NCI-H526 treated with DMSO at 0.1 percent for 48 hours (cell line): ENCODE measurements around the gene FARS2.
A peak's percentile ranks its signal among the peaks of the same experiment; 100 is the strongest.

Source experiments
- DNase-seq: peaks from one replicate; lab custom pipeline; 2025; lab: John Stamatoyannopoulos, UW

The FARS2 gene

DNA sequence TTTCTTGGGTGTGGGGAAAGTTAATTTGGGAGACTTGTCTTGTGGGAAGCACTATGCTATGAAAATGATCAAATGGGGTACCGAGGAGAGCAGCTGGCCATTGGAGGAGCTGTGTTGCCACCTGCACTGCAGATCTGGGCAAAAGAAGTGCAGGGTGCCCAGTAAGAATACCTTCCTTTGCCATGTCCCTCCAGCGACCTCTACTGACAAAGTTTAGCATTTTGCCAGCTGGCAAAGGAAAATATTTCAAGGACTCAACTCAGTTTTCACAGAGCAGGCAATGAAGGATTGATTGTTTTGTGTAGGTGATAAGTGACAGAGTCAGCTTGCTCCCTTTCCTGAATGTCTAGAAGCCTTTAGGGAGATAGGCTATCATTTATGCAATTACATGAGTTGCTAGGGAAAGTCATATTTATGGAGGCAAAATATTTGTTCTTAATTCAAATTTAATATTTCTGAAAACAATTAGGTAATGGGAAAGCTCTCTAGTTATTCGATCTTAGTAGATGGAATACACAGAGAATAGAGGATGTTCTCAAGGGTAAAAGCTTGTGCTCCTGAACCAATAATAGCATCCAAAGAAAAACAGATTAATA lies 118.4 kb downstream of the FARS2 start:
- DNase-seq, result peak; percentile 43

DNA sequence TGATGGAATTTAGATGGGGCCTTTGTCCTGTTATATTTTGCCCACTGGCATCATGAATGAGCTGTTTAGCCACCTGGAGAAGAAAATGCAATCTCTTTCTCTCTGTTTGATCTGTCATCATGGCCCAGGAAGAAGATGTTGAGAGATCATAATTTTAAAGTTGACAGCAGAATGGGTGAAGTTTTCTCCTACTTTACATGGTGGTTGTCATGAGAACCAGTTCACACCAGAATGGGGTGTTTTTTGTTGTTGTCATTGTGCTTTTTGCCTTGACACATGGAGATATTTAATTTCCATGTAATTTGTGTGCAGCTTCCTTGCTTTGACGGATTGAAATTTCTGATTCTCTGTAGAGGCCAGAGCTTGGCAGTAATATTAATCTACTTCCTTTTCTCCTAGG lies 122.5 kb downstream of the FARS2 start:
- no peak for DNase-seq

DNA sequence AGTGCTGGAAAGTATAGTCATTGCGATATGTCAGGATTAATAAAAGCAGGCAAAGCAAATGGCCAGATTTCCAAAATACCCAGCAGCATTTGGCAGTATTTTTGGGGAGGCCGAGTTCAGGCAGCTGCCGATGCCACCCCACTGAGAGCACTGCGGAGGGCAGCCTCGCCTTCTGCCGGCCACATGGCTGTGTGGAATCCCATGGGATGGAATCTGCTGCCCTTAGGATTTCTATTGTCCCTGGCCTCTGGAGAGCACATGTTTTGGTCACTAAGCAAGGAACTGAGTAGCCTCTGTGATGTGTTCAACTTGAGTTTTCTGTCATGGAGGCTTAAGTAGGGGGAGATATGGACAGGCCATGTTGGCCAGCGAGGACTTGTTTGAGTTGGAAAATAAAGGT lies 123.0 kb downstream of the FARS2 start:
- DNase-seq, result no peak

DNA sequence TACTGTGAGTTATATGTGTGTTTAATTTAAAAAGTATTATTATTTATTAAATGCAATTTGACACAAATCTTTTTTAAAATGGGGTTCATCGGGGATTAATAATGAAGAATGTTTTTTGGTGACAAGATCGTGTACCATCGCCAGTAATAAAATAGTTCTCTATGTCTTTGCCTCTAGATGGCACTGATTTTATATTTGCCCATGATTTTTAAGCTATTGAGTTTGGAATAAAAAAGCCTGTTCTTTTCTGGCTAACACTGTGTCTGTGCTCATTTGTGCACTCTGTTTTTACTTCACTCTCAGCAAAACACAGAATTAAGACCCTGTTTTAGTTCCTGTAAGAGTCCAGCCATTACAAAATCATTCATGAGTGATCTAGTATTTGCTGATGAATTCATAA lies 127.0 kb downstream of the FARS2 start:
- DNase-seq, result no peak

DNA sequence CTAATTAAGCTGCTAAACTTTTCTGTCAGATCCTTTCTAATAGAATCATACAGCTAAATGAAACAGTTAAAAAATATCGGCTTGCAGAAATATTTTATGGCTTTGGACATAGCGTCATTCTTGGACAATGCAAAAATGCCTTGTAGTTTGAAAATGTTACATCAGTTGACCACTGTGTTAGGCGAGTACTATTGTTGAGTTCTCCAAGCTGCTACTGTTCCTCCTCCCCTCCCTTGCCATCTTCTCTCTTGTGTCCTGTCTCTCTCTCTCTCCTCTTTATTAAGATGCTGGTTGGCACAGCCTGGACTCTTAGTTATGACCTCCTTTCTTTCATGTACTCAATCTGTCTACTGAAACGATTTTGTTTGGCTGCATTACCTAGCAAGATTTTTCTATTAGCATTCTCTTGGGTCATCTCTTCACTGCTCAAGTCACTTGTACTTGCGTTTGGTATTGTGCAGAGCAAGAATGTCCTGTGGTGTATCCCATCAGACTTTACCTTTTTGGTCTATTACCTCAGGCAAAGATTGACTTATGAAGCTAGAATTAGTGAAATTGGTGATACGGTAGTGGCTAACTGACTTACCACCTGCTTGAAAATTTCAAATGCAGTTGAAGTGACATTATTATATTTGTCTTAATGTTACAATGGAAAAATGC lies 127.9 kb downstream of the FARS2 start:
- DNase-seq, result no peak

DNA sequence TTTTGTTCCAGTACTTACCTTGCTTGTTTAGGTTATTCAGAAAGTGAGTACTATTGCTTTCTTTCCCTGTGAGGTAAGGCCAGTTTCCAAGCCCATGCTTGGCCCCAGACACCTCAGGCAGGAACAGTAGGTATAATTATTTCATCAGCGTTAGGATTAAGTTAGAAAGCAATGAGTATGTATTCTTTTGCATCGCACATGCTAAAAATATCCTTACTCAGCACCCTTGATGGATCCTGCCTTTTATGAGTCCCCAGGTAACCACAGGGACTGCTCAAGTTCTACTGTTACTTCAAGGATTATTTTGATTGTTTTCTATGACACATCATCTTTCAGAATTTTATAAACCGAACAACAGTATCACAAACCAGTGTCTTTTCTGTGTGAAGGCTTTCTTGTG lies 128.9 kb downstream of the FARS2 start:
- DNase-seq, result no peak

DNA sequence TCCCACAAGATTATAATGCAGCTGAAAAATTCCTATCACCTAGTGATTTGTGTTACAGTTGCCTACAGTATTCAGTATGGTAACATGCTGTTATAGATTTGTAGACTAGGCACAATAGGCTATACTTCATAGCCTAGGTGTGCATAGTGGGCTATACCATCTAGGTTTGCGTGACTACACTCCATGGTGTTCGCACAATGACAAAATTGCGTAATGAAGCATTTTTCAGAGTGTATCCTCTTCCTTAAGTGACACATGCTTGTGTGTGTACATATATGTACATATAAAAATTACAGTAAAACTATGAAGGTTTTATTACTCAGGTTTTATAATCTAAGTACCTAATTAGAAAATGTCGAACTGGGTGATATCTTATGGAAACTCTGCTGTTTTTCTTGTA lies 133.0 kb downstream of the FARS2 start:
- DNase-seq, result no peak

DNA sequence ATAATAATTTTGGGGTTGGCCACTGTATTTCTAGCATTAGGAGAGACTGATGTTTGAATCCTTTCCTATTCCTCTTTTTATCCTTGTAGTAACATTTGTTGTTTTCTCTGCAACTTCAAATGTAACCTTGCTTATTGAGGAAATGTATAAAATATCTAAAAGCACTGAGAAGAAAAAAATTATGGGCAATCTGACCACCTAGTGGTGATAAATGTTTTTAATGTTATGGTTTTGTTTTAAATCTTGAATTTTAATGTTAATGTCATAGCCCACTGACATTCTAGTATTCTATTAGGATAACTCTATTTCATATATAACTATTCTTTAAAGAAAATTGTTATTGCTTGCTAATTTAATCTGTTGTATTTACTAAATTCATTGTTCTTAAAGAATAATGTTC lies 134.4 kb downstream of the FARS2 start:
- DNase-seq, result no peak

DNA sequence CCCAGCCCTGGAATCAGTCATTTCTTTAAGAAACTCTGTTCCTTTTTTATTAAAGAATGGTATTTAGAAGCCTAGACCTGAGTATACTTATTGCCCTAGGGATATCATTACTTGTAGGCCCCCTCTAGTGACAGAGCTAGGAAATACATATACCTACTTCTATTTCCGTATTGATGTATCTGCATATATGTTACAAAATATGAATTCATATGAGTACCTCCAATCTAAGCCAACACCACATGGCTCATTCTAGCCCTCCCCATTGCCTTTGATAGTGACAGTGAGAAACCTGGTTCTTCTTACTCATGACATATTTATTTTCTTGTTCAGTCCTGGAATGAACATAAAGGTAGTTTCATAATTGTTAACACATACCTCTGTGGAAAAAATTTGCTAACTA lies 137.2 kb downstream of the FARS2 start:
- DNase-seq, result peak; percentile 21

DNA sequence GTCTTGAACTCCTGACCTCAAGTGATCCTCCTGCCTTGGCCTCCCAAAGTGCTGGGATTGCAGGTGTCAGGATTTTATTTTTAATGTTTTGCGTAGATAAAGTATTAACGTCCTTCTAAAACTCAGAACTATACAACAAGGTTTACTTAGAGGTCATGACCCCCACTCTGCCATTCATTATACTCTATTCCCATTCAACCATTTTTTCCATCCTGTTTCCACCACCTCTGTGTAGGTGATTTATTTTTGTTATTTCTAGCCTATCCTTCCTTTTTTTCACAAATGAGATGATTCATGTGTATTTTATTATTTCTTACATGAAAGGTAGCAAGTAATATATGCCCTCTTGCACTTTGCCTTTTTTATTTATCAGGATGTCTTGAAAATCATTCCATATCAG lies 138.1 kb downstream of the FARS2 start:
- DNase-seq, result no peak

DNA sequence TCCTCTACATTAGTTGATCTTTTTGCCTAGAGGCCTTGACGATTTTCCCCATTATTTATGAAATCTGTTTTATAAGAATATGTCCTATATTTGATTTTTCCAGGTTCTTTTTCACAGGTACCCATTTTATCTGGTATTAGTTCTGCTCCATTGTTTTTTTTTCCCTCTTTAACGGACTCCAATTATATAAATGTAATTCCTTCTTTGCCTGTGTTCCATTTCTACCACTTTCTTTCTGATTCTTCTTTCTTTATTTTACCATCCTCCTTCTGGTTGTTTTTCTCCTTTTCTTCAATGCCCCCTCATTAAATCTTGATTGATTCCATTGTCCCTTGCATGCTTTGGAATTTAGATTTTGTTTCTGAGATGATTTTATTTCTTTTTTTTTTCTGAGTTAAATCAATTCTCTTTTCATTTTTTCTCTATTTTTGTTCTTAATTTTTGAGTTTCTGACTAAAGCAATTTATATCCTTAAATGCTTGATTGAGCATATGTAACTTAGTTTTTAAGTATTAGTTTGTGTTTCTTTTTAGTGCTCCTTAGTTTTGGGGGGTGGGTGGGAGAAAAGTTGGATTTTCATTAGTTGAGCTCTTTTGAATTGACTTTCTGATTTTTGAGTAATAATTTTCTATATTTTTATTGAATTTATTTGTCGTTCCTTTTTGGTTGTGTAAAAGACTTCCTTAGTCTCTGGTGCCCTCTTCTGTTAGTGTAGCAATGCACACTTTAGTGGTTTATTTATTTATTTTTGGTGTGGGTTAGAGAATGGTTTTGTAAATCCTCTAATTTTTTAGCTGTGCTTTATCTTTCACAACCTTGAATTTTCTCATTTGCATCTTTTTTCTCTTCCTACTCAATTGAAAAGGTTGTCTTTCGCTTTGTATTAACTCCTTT lies 140.8 kb downstream of the FARS2 start:
- DNase-seq, result peak; percentile 10

DNA sequence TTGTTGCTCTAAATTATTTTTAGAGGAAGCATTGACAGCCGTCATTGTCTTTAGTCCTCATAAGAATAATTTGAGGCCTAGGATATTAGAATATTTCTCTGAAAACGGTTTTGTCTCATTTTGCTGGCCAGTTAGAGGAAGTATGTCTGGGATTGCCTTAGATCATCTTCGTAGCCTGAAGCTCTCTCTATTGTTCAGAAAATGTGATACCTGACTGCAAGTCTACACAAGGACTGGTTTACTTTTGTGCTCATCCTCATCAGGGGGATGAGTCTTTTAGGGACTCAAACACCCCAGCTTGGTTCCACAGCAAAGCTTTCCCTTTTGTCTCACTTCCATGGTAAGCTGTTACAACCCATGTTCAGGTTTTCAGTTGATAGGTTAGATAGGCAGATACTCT lies 141.8 kb downstream of the FARS2 start:
- no peak for DNase-seq

DNA sequence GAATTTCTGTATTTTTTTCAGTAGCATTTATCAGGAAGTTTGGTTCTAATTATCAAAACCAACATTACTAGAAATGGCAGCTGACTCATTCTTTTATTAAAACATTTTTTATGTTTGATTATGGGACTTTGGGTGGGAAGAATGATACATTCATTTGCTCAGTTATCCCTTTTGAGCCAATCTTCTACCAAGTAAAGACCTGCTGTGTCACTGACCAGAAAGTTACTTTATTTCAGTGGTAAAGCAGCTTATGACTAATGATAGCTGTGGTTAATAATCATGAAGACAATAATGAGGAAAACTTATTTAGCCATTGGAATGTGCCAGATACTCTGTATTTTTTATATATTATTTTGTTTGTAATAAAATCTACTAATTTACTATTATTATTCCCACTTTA lies 142.3 kb downstream of the FARS2 start:
- no peak for DNase-seq

DNA sequence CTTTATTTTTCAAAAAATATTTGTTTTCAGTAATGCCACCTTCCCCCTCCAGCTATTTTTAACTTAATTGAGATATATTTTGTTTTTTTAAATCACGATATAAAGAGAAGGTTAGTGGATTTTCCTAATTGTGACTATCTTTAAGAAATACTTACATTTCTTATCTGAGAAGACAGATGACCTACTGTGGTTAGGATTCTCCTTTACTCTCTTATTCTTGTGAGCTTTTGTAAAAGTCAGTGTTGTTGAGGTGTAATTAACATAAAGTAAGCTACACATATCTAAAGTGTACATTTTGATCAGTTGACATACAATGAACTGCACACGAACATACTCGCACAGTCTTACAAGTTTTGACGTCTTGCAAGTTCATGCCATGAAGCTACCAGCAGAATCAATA lies 144.7 kb downstream of the FARS2 start:
- DNase-seq, result no peak

DNA sequence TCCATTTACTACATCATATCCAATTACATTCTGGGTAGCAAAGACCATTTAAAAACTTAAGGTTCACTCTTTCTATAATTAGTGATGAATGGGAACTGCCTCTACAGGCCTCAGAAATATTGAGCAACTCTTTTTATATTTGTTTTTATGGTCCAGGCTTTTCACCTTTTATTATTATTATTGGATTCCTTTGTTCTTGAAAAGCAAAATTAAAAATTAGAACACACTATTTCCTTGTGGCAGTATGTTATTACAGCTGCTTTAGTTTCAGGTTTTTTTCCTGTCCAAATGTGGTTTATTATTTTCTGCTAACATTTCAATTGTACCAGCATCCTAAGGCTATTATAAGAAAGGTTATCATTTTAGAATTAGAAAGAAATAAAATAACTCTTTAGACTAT lies 150.1 kb downstream of the FARS2 start:
- DNase-seq, result no peak

DNA sequence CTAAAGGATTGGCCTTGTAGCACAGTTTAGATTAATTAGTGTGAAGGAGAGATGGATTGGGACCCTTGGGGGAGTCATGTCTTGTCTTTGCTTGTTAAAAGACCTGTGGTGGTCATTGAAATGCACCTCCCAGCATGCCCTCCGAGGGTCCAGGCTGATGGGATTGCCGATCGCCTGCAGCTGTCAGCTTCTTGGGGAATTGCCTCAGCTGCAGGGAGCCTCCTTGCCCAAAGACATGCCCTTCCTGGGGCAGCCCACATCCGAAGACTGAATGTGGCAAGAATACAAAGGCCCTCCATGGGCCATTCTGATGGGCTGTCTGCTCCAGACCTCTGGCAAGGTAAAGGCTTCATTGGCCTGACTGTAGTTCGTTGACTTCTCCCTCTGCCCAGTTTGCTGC lies 150.7 kb downstream of the FARS2 start:
- DNase-seq, result no peak

DNA sequence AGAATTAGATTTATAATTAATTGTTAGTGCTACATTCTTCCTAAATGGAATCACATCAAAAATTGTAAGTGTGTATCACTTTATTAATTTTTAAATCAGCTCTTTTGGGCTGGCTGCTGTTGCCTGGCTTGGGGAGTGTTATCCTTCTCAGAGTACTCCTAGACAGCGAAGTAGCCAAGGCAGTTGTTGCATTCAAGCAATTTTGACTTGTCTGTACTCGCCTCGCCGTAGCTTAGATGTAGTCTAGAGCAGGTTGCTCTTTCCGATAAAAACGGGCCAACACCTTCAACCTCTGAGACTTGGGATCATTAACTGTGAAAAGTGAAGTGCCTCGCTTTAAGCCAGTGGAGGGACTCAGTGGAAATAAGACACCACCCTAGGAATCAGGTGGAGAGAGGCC lies 151.3 kb downstream of the FARS2 start:
- no peak for DNase-seq

DNA sequence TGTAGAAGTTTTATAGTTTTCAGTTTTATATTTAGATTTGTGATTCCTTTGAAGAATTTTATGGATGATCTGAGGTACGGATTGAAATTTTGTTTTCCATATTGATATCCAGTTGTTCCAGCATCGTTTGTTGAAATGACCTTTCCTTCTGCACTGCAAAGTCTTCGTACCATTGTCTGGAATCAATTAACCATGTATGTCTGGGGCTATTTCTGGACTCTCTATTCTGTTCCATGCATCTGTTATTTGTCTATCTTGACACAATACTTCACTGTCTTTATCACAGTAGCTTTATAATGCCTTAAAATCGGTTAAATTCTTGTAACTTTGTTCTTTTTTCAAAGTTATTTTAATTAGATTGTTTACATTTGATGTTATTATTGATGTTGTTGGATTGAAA lies 154.9 kb downstream of the FARS2 start:
- no peak for DNase-seq

DNA sequence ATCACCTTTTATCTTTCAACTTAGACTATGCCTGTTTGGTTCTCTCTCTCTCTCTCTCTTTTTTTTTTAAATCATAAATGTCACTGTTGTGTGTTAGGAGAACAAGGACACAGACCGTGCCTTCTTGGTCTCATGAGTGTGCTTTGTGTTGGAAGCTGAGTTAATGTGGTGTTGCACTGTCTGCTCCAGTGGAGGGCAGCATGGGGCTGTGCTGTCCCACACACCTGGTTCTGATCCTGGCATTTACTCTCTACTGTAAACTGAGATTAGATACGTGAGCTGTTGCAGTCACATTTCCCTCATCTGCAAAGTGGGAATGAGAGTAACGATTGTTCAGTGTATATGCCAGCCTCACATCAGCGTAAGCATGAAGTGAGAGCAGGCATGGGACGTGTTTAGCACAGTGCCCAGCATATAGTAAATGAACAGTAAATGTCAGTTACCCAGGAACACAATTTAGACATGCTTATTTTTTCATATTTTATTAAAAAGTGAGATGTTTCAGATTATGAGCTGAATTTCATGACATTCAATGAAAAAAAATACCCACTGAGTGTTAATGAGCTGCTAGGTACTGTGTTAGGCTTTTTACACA lies 161.1 kb downstream of the FARS2 start:
- DNase-seq, result no peak

DNA sequence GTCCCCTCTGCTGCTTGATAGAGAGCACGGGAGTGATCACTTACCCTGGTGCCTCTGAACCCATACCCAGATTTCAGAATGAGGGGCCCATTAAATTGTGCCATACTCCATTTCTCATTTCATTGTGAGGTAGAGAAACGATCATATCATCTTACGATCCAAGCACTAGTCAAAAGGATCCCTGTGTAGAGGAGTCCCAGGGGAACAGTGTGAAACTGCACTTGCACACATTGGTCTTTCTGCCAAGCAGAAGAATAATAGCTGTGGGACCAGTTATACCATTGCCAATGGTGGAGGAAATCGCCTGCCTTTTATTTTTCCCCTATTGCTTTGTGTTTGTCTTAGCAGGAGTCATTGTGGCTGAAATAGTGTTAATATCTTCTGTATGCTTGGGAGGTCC lies 161.9 kb downstream of the FARS2 start:
- DNase-seq, result no peak

DNA sequence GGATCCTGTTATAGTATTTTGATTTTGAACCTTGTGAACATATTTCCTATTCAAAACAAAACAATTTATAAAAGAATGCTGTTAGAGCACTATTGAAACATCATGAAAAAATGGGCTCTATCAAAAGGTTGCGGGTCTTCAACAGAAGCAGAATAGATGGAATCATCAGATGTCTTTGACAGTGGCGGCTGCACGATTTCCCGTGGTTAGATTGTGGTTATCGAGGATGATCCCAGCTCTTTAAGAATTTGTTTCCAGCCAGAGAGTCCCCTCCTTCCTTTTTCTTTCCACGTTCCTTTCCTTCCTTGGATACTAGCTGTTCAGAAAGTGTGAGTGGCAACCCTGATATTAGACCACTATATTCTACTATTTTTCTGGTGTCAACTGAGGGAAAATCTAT lies 163.4 kb downstream of the FARS2 start:
- no peak for DNase-seq

DNA sequence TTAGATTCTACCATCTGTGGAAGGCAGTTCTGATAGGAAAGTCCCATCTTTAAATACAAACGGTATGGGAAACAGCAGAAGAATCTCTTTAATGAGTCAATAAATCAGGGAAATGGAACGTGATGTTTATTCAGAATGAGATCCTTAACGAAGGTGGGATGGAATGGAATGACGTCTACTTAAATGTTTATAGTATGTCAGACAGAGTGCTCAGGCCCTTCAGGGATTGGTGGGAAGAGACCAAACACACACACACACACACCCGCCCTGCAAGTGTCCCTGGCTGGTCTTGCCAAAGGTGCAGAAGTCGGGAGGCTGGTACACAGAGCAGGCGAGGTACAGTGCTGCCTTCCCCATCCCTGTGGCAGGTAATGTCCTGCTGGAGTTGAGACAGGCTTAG lies 164.0 kb downstream of the FARS2 start:
- DNase-seq, result no peak

DNA sequence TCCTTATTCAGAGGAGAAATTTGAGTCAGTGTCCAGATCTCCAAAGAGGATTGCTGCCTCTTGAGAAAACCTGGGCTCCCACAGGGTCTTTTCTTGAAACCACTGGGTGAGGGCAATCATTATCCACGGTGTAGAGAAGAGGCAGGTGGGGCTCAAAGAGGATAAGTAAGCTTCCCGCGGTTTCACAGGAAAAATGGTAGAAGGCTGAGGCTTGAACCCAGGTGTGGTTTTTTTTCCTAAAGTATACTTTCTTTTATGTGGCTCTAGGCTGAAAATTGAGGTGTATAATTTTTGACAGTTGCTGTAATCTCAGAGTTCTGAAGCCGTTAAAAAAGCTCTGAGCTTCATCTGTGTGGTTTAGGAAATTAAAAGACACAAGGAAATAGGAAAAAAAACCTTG lies 164.5 kb downstream of the FARS2 start:
- no peak for DNase-seq
